Kidney capillary endothelial cell (primary cell): ENCODE data around the gene KRT23.
A peak's percentile ranks its signal among the peaks of the same experiment; 100 is the strongest.

Experiments used
- DNase-seq: peaks from one replicate; pipeline ENCODE4 v3.0.0-alpha.2; 2018; ENCODE audit warnings: low spot score

Gene KRT23, protein sequence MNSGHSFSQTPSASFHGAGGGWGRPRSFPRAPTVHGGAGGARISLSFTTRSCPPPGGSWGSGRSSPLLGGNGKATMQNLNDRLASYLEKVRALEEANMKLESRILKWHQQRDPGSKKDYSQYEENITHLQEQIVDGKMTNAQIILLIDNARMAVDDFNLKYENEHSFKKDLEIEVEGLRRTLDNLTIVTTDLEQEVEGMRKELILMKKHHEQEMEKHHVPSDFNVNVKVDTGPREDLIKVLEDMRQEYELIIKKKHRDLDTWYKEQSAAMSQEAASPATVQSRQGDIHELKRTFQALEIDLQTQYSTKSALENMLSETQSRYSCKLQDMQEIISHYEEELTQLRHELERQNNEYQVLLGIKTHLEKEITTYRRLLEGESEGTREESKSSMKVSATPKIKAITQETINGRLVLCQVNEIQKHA

GRCh38 chr17:40937384-40937819, at the start of gene KRT23:
Gene KRT23 (minus strand): TSS chr17:40937646. CDS start chr17:40936603, 1,043 bp downstream.
- DNase-seq, result no peak

GRCh38 chr17:40986920-40987319, 49.5 kb upstream of the KRT23 start:
- no peak for DNase-seq

GRCh38 chr17:40984226-40984625, 46.8 kb upstream of the KRT23 start, which contains the start of gene KRT40:
Gene KRT40 (minus strand): TSS chr17:40984326. CDS start chr17:40984273, 53 bp downstream.
- DNase-seq, result no peak

- DNase-seq, result no peak
These were observed 43.7 kb upstream of the KRT23 start for GRCh38 chr17:40981115-40981514.

DNA sequence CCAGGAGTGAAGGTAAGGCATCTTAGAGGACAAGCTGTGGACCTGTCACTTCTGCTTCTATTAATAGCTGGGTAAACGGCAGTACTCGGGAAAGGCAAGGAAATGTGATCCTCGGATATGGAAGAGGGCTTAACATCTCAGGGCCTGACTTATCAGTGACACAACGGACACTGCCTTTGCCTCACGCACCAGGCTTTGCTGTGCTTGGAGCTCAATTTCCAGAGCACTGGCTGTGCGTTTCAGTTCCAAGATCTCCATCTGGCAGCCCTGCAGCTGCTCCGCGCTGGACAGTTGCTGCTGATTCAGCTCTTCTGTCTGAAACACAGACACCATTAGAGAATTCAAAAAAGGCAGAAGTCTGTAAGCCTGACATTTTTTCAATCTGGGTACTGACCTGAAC, 43.1 kb upstream of the KRT23 start:
- no peak for DNase-seq

DNA sequence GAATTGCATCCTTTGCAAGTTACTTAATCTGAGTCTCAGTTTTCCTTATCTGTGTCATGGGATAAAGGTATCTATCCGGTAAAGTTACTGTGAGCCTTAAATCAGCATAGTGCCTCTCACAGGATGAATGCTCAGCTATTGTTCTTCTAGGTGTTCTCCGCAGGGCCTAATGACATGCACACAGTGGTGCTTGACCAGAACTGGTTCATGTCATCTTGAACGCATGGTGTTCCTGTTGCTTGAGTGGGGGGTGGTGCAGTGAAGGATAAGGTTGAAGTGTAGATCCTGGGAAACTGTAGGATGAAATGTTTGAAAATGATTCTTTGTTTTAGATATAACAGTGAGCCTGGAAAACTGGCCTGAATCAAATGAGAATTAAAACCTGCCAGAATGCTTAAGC, 42.7 kb upstream of the KRT23 start:
- DNase-seq, result no peak

DNA sequence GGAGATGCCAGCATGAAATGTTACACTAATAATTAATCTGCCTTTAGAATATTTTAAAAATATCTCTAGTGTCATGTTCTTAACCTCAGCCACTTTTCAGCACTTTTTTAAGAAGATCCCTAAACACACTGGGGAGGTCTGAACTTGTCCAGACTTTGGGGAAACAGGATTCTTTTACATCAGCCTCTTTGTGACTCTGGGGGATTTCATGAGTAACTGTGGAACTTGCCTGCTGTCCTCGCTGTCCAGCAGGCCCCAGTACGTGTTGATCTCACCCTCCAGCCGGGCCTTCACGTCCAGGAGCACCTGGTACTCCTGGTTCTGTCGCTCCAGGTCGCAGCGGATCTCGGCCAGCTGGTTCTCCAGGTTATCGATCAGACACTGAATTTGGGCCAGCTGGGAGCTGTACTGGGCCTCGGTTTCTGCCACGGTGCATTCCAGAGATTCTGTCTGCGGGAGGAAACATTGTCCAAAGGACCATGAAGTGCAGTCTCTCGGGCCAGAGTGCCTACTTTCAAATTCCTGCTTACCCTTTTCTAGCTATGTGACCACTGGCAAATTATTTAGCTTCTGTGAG, 41.2 kb upstream of the KRT23 start:
- DNase-seq, result no peak

DNA sequence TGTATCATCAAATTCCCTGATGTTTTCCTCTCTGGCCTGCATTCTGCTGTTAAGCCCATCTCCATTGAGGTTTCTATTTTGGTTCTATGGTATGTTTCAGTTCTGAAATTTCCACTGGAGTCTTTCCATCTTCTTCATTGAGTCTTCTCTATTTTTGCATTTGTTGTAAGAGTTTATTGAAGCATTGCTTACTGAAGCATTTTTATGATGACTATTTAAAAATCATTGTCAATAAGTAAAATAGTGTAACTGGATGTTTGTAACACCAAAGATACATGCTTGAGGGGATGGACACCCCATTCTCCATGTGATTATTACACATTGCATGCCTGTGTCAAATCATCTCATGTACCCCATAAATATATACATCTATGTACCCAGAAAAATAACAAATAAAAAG, 38.1 kb upstream of the KRT23 start:
- DNase-seq, result no peak

GRCh38 chr17:40974366-40974765, 36.9 kb upstream of the KRT23 start:
- no peak for DNase-seq

GRCh38 chr17:40967582-40967981, 30.1 kb upstream of the KRT23 start:
- no peak for DNase-seq

DNA sequence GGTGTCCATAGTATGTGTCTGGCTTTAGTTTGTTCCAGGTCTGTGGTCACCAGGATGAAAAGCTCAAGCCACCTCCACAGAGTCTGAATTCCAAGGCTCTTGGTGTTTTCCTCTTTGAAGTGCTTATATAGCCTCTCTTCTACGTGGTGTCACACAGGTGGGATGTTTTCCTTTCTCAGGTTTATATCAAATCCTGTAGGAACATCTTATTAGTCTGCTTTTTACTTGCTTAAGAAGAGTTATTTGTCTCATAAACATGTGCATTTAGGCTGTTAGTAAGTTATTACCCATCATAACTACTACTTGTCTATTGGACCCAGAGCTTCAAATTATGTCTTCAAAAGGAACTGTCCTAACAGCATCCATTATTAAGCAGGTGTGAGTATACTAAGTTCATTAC, 29.4 kb upstream of the KRT23 start, which contains the start of gene KRT39:
TSS of gene KRT39 (minus strand) at position 101 of the 400 bp plus-strand sequence. CDS start at position 9, 92 bp downstream.
- DNase-seq, result no peak

DNA sequence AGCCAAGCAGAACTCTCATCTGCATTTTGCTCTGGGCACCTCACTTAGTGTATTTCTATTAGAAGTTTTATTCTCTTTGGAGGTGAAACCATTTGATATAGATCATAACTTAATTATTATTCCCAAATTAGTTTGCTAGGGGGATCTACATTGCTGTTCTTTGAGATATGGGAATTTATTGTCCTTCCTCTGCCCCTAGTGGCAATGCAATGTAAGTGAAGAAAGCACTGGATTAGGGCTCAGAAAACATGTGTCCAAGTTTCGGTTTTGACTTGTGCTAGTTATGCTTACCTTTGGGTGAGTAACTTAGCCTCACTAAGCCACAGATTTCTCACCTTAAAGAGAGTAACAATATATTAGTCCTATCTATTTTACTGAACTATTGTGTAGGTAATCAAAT, 26.4 kb upstream of the KRT23 start:
- DNase-seq, result peak; percentile 2

- DNase-seq, result no peak
These were observed 24.7 kb upstream of the KRT23 start for GRCh38 chr17:40962059-40962561.

DNA sequence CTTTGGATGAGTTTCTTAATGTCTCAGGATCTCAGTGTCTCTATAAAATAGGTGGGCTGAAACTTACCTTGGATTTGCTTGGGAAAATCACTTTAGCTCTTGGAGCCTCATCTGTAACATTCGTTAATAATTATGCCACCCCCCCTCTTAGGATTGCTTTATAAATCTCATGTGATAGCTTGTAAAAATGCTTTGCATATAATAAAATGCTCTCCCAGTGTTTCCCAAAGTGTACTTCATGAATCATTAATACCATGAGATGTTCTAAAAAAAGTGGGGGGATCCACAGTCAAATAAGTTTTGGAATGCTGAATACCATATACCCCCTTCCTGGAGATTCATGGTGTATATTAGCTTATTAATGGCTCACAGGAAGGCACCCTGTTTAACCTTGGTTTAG, 24.1 kb upstream of the KRT23 start:
- DNase-seq, result no peak

- no peak for DNase-seq
These were observed 22.7 kb upstream of the KRT23 start for GRCh38 chr17:40960144-40960543.

- no peak for DNase-seq
These were observed 20.9 kb upstream of the KRT23 start for GRCh38 chr17:40958086-40958953.

- no peak for DNase-seq
These were observed 19.2 kb upstream of the KRT23 start for GRCh38 chr17:40956401-40957254.

GRCh38 chr17:40953881-40954280, 16.4 kb upstream of the KRT23 start:
- DNase-seq, result no peak

DNA sequence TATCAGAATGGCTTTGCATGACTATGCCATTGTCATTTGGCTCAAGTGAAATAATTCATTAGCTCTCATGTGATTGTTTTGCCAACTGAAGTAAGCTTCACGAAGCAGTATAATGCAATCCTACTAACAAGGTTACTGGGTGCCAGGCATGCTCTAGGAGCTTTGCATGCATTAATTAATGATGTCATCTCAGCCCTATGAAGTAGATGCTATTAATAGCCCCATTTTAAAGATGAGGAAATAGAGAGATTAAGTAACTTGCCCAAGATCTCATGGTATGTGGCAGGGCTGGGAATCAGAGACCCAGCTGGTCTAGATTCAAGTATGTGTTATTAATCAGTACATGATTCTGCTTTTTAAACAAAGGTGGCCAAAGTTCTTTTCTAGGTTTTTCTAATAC, 15.2 kb upstream of the KRT23 start:
- no peak for DNase-seq

DNA sequence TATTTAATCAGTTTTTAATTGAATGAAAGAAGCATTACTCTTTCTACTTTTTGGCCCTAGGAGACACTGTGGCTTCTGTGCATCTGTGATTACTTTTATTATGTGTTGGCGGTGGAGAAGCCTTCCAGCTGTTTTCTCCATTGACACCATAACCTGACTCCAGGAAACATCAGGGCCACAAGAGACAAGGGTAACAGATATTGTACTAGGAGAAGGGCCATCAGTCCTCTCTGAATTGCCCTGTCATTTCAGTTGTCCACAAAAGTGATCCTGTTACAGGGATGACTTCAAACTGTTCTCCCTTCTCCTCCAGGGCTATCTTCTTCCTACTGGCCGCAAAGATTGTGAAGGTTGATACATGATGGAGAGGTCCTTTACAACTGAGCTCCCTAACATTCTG, 14.7 kb upstream of the KRT23 start:
- DNase-seq, result no peak

DNA sequence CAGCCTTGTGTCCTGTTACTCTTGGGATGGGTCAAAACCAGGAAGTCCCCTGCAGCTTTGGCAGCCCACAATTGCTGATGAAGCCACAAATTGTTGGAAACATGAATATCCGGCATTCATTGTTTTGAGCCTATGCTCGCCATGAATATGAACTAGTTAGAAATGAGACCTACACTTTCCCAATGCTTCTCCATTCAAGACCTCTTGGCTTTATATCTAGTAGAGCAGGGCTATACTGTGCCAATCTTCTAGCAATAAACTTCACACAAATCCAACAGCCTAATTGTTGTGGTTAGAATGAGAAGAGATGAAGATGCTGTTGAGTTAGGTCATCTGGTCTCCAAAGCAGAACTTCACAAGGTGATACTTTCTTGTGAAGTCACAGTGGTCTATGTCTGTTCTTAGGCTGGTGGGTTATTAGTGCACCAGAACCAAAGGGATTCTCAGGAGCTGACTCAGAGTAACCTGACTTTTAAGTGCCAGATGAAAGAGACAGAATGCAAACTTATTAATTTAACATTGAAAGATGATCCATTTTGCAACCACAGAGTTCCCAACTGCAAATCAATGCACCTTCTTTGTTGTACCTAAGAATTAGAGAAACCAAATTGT, 13.7 kb upstream of the KRT23 start:
- no peak for DNase-seq
